H54 (cell line): Measurements from ENCODE around the gene SLC2A11.
"Not testable (repeated sequence)": the region's sequence is repeated elsewhere in the genome, so short reads cannot be mapped to it uniquely, and the experiment has no call there.

Experiments used
- DNase-seq: peaks from one replicate; pipeline ENCODE4 v3.0.0; 2011; ENCODE audit warnings: low spot score, mixed read lengths; ENCODE audit not compliant: insufficient read length
- FAIRE-seq: peaks from 3 replicates; lab custom pipeline; 2011; peaks lifted over from hg19 to GRCh38; lab: Jason Lieb, UNC
- POLR2A ChIP-seq: IDR thresholded peaks from 2 replicates; pipeline ENCODE4 v1.6.1; 2011; ENCODE audit warnings: low read depth, mild to moderate bottlenecking, low read length

Gene SLC2A11

DNA sequence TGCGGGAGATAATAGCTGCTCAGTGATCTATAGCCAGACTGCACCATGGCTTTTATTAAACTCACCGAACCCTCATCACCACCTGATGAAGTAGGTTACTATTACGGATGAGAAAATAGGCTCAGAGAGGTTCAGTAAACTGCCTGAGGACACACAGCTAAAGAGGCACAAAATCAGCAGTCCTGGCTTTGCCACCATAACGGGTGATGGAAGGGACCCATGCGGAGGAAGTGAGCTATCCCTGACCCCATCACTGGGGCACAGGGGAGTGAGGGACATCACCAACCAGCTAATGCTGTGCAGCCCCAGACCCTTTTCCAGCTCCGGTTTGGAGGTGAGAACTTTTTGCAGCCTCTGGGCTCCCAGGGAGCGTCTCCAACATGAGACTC lies 11.6 kb upstream of the SLC2A11 start:
- no peak for TF ChIP-seq POLR2A
- no peak for FAIRE-seq
- no peak for DNase-seq

DNA sequence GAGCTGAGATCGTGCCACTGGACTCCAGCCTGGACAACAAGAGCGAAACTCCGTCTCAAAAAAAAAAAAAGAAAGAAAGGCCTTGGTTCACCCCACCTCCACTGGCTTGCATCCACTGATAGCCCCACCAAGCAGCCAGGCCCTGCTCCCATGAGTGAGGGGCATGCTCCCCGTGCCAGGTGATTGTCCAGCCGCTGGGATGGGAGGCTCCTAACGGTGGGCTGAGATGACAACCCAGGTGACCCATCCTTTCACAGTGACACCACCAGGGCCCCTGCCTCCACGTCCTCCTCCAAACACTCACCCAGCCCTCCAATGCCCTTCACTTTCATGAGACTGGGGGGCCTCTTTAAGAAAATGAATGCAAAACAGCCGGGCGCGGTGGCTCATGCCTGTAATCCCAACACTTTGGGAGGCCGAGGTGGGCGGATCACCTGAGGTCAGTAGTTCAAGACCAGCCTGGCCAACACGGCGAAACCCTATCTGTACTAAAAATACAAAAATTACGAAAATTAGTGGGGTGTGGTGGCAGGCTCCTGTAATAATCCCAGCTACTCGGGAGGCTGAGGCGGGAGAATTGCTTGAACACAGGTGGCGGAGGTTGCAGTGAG lies 10.3 kb upstream of the SLC2A11 start:
- no peak for DNase-seq
- TF ChIP-seq POLR2A: no peak
- no peak for FAIRE-seq

DNA sequence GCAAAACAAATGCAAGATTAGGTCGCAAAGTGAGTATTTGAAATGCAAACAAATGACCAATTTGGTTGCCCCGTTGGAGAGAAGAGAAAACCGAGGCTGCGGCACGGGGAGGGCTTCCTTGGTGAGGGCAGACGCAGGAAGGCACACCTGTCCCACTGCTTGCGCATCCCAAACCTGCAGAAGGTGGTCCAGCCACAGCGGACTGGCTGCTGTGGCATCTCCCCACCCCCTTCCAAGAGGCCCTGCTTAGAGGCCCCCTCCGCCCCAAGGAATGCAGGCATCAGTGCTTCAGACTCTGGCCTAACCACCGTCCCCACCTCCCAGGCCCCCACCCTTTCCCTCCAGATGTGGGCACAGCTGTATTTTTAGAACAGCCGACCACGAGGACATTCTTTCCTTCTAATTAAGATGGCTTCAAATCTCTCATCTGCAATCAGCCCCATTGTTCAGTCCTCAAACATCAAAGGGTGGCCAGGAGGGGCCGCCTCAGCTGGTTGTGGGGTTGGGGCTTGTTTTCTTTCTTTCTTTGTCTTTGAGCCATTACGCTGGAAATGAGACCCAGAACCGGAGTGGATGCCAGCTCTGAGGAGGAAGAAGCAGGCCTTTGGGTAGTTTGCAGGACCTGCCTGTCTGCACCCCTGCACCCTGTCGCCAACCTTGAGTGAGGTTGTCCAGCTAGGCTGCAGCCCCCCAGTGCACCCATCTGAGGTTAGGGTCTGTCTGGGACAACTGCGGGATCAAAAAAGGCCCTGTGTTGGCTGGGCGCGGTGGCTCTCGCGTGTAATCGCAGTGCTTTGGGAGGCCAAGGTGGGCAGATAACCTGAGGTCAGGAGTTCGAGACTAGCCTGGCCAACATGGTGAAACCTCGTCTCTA lies 9.4 kb upstream of the SLC2A11 start:
- DNase-seq (no peak), FAIRE-seq (no peak)
- no peak for TF ChIP-seq POLR2A

DNA sequence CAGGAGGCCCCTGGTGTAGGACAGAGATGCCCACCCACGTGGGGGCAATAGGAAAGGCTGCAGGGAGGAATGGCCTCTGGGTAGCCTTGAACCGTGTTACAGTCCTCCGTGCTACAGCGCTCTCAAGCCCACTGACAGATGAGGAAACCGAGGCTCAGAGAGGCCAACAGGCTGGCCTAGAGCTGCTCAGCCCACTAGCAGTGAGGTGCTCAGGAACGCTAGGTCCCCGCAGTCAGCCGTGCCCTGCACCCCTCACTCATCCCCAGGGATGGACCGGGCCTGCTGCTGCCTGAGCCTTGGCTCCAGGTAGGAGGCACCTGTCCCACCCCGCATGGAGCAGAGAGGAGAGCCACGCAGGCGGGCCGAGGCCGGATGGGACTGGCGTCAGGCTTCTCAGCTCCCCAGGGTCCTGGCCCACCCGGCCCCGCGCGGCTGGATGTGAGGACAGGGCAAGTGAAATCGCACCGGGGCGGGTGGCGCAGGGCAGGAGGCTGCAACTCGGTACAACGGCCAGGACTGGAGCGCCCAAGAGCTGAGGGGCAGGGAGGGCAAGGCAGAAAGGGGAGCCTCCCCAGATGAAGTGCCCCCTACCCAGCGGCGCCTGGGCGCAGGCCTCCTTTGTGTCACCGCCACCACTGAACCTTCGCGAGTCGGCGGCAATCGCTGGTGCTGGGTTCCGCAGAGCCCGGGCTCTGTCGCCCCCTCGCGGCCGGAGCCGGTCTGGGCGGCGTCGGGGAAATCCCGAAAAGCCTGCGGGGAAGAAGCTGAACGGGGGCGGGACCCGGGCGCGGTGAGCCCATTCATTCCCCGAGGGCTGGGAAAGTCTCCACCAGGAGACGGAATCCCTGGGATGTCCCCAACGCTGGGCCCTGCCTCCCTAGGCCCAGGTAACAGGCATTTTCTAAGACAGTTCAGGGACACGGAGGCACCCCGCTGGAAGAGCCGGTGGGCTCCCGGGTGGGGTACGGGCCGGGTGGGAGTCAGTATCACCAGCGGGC lies 8.4 kb upstream of the SLC2A11 start:
- no peak for TF ChIP-seq POLR2A
- DNase-seq (peak; percentile 80), FAIRE-seq (no peak)

DNA sequence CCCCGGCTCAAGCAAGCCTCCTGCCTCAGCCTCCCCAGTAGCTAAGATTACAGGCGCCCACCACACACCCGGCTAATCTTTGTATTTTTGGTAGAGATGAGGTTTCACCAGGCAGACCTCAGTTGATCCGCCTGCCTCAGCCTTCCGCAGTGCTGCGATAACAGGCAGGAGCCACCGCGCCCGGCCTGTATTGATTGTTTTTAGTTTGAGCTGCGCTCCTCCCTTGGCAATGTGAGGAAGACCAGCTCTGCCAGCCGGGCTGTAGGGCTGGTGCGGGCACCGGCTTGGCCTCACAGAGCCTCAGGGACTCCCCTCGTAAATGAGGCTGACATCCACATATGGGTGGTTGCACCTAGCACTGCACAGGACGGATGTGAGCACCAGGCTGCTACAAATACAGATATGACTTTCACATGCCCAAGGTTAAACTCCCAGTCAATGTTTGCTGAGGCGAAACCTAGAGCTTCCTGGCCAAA lies 7.5 kb upstream of the SLC2A11 start:
- TF ChIP-seq POLR2A: no peak
- no peak for DNase-seq
- FAIRE-seq: no peak

DNA sequence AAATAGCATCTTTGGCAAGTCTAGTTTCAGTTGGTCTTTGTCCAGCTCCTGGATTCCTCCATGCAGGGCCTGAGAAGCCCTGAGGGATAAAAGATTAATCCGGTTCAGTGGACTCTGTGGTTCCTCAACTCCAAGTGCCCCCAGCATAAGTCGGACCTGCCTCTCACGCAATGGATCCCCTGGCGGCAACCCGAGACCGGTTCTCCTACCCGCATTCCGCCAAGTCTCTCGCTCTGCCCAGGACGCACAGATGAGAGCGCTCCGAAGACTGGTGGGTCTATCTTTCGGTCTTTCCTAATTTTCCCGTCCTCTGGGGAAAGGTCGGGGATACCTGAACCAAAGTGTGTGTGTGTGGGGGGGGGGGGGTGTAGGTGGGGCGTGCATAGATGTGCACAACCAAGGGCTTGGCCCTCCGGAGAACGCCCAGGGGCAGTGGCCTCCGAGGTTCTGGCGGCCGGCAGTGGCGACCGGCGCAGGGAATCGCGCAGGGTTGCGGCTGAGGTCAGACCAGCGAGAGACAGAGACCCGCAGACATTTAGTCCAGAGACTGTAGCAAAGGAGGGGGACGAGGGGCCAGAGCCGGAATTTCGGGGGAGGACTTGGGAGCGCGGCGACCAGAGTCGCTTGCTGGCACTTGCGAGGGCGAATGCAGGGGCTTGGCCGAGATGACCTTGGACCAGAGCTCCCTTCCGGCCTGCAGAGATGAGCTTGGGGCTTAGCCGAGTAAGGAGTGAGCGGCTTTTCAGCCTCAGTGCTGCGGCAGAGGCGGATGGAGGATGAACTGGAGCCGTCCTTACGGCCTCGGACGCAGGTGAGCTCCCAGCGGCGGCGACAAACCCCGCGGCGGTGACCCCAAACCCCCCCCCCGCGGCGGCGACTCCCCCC lies 712 bp upstream of the SLC2A11 start:
- DNase-seq: no peak

DNA sequence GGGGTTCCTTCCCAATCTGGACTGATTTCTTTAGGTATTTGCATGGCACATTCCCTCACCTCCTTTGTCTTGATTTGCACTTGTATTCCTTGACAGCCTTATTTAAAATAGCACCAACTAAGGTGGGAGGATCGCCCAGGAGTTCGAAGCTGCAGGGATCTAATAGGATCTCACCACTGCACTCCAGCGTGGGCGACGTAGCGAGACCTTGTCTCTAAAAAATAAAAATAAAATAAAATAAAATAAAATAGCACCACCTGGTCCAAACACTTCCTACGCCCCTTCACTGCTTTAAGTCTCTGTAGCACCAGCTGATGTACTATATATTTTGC lies 775 bp downstream of the SLC2A11 start:
- no peak for TF ChIP-seq POLR2A

More for the DNA sequence above, 712 bp upstream of the SLC2A11 start:
- TF ChIP-seq POLR2A: no peak
- FAIRE-seq: no peak

DNA sequence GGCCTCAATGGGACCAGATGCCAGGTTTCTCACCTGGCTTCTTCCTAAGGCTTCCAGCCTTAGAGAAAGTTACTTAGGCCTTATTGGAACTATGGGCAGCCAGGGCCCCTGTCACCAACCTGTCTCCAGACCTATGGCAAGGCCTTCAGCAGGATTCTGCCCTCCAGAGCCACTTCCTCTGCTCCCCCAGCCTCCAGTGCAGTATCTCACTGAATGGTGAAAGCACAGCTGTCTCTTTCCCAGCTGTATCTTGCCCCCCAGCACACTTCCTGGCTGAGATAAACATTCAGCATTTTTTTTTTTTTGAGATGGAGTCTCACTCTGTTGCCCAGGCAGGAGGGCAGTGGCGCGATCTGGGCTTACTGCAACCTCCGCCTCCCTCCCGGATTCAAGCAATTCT lies 1.5 kb downstream of the SLC2A11 start:
- FAIRE-seq (no peak), DNase-seq (no peak)
- no peak for TF ChIP-seq POLR2A

More for the DNA sequence above, 775 bp downstream of the SLC2A11 start:
- no peak for DNase-seq
- no peak for FAIRE-seq

DNA sequence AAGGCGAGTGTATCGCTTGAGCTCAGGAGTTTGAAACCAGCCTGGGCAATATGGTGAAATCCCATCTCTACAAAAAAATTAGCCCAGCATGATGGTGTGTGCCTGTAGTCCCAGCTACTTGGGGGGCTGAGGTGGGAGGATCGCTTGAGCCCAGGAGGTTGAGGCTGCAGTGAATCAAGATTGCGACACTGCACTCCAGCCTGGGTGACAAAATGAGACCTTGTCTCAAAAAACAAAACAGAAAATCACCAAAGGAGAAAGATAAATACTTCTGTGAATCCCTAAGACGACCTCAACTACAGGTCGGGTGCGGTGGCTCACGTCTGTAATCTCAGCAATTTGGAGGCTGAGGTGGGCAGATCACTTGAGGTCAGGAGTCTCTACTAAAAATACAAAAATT lies 2.5 kb downstream of the SLC2A11 start:
- not testable (repeated sequence) for FAIRE-seq, DNase-seq

DNA sequence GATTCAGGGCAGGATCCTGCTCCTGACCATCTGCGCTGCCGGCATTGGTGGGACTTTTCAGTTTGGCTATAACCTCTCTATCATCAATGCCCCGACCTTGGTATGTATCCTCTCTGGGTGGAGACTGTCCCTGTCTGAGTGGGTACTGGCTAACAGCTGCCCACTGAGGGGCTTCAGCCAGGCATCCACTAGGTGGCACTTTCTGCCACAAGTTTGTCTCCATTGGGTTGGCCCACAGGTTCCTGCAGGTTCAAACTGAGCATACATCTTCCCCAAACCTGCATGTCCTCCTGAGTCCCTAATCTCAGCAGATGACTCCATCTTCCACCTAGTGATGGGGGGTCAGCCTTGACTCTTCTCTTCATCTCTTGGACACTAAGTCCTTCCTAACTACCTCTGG lies 4.4 kb downstream of the SLC2A11 start:
- no peak for FAIRE-seq
- TF ChIP-seq POLR2A: no peak
- peak; percentile 35 for DNase-seq

DNA sequence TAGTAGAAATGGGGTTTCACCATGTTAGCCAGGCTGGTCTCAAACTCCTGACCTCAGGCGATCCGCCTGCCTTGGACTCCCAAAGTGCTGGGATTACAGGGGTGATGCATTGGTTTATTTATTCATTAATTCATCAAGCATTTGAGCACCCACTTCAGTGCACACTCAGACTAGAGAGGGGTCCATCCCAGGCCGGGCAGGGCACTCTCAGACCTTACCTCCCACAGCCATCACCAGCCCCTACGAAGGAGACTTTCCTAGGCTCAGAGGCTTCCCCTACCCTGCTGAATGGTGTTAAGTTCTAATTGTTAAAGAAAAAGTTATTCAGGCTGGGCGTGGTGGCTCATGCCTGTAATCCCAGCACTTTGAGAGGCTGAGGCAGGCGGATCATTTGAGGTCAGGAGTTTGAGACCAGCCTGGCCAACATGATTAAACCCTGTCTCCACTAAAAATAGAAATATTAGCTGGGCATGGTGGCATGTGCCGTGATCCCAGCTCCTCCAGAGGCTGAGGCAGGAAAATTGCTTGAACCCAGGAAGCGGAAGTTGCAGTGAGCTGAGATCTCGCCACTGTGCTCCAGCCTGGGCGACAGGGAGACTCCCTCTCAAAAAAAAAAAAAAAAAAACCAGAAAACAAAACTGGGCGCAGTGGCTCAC lies 7.0 kb downstream of the SLC2A11 start:
- FAIRE-seq: not testable (repeated sequence)

DNA sequence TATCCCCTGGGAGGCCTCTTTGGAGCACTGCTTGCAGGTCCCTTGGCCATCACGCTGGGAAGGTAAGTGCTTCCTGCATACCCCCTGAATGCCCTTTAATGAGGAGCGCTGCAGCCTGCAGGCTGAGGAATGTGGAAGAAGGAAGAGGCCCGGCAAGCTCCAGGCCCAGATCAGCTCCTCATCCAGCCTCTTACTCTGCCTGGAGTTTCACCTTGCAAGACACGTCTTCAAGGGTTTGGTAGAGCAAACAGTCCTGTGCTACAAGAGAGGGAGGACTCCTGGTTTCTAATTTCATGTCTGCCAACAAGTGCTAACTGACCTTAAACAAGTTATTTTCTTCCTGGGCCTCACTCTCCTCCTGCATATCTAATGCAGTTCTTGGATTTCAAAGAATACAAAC lies 10.9 kb downstream of the SLC2A11 start:
- DNase-seq (no peak), FAIRE-seq (no peak)
- TF ChIP-seq POLR2A: no peak

More for the DNA sequence above, 7.0 kb downstream of the SLC2A11 start:
- DNase-seq: not testable (repeated sequence)

DNA sequence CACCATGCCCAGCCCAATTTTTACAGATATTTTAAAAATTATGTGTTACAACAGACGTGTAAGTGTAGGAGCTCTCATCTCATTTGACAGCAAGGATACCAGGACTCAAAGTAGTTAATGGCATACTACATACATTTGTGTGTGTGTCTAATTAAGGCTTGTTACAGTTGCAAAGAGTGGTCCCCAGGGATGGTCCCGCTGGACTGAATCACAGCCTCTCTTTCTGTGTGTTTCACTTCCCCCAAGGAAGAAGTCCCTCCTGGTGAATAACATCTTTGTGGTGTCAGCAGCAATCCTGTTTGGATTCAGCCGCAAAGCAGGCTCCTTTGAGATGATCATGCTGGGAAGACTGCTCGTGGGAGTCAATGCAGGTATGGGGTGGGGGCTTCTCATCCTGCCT lies 17.2 kb downstream of the SLC2A11 start:
- FAIRE-seq (no peak), DNase-seq (no peak)
- no peak for TF ChIP-seq POLR2A
